HG03354 (cell line): ENCODE data around the gene MLIP.
"Not testable (repeated sequence)": the region's sequence is repeated elsewhere in the genome, so short reads cannot be mapped to it uniquely, and the experiment has no call there.

ENCODE experiments used
- ATAC-seq: cut with Tn5 transposase; IDR thresholded peaks from one replicate; pipeline ENCODE4 v1.9.1; 2021; ENCODE audit warnings: mild to moderate bottlenecking; ENCODE audit not compliant: unreplicated experiment, poor library complexity, severe bottlenecking

MLIP gene

GRCh38 chr6:54135665-54136369 lies 24.6 kb downstream of the MLIP start:
- ATAC-seq, result no peak

GRCh38 chr6:54138795-54139194 lies 27.6 kb downstream of the MLIP start:
- no peak for ATAC-seq

- ATAC-seq, result no peak
Observed at GRCh38 chr6:54140811-54141210, 29.6 kb downstream of the MLIP start.

- ATAC-seq, result no peak
Observed at GRCh38 chr6:54142889-54143519, 31.8 kb downstream of the MLIP start.

GRCh38 chr6:54151861-54152260 lies 40.6 kb downstream of the MLIP start:
- no peak for ATAC-seq

- ATAC-seq, result no peak
Observed at GRCh38 chr6:54156650-54157250, 45.5 kb downstream of the MLIP start.

- no peak for ATAC-seq
Observed at GRCh38 chr6:54157405-54157804, 46.2 kb downstream of the MLIP start.

- ATAC-seq, result no peak
Observed at GRCh38 chr6:54173089-54173488, 61.8 kb downstream of the MLIP start.

- ATAC-seq, result no peak
Observed at GRCh38 chr6:54179152-54179551, 67.9 kb downstream of the MLIP start.

- ATAC-seq, result no peak
Observed at GRCh38 chr6:54183616-54184015, 72.4 kb downstream of the MLIP start.

- ATAC-seq, result no peak
Observed at GRCh38 chr6:54185885-54186284, 74.6 kb downstream of the MLIP start.

- no peak for ATAC-seq
Observed at GRCh38 chr6:54188846-54189245, 77.6 kb downstream of the MLIP start.

GRCh38 chr6:54191461-54191860 lies 80.2 kb downstream of the MLIP start:
- no peak for ATAC-seq

GRCh38 chr6:54192993-54193392 lies 81.8 kb downstream of the MLIP start:
- ATAC-seq, result no peak

- ATAC-seq, result no peak
Observed at GRCh38 chr6:54193560-54193959, 82.3 kb downstream of the MLIP start.

- ATAC-seq, result no peak
Observed at GRCh38 chr6:54194067-54194466, 82.8 kb downstream of the MLIP start.

- no peak for ATAC-seq
Observed at GRCh38 chr6:54195637-54196036, 84.4 kb downstream of the MLIP start.

GRCh38 chr6:54196905-54197304 lies 85.7 kb downstream of the MLIP start:
- no peak for ATAC-seq

- no peak for ATAC-seq
Observed at GRCh38 chr6:54198134-54198533, 86.9 kb downstream of the MLIP start.

- ATAC-seq, result not testable (repeated sequence)
Observed at GRCh38 chr6:54203474-54204035, 92.3 kb downstream of the MLIP start.
